Skeletal muscle tissue (tissue), 4 donors: ENCODE data around the gene EMILIN1. TPM values are rescaled to one million over a fixed set of nuclear protein-coding genes. Genes with fewer than 3 reads are reported as not detected.
"Not testable (repeated sequence)": the region's sequence is repeated elsewhere in the genome, so short reads cannot be mapped to it uniquely, and the experiment has no call there.

Source experiments
- H3K27ac ChIP-seq: one replicate; pipeline ENCODE4 v1.7.0; 2013; ENCODE audit warnings: mild to moderate bottlenecking, low read depth, low read length, inconsistent platforms
- H3K27me3 ChIP-seq, 3 donors: one replicate each; pipeline ENCODE4 v1.7.0; 2013; ENCODE audit warnings: low read length in 3 of 3; ENCODE audit not compliant: control insufficient read depth in 3 of 3, insufficient read depth in 3 of 3
- H3K36me3 ChIP-seq, 3 donors: one replicate each; pipeline ENCODE4 v1.7.0; 2013; ENCODE audit warnings: low read length in 3 of 3; ENCODE audit not compliant: control insufficient read depth in 3 of 3, insufficient read depth in 3 of 3
- H3K4me1 ChIP-seq, 3 donors: one replicate each; pipeline ENCODE4 v1.7.0; 2013; ENCODE audit warnings: low read length in 3 of 3, mild to moderate bottlenecking in 3 of 3; ENCODE audit not compliant: control insufficient read depth in 3 of 3, insufficient read depth in 3 of 3
- H3K4me3 ChIP-seq, 3 donors: one replicate each; pipeline ENCODE4 v1.7.0; 2013; ENCODE audit warnings: low read length in 3 of 3
- H3K9ac ChIP-seq, 3 donors: one replicate each; pipeline ENCODE4 v1.7.0; 2013; ENCODE audit warnings: low read length in 3 of 3, mild to moderate bottlenecking in 3 of 3, moderate library complexity in 2 of 3, low read depth in 1 of 3
- H3K9me3 ChIP-seq, 3 donors: one replicate each; pipeline ENCODE4 v1.7.0; 2013; ENCODE audit warnings: low read length in 3 of 3; ENCODE audit not compliant: control insufficient read depth in 3 of 3
- total RNA-seq: library from RNA; depleted of rRNA; stranded (reverse); fragments of >200 nt; gene quantifications from one replicate; pipeline ENCODE4 v1.2.3, GENCODE V29; 2014
- donor health status: Osteomylitis.

The EMILIN1 gene
- total RNA-seq, 1 donor from 2014 or later = 61.6 TPM

- Histone ChIP-seq H3K9me3 (no peaks in the 10 kb centered on the region), H3K36me3 (no peaks in the 10 kb centered on the region), H3K4me1 (no peaks in the 10 kb centered on the region), H3K4me3 (no peak overlapping the region), H3K9ac (no peak overlapping the region), H3K27ac (no peak overlapping the region), H3K27me3 (no peaks in the 10 kb centered on the region)
Observed at GRCh38 chr2:27105981-27106380, 27.6 kb downstream of the EMILIN1 start.

DNA sequence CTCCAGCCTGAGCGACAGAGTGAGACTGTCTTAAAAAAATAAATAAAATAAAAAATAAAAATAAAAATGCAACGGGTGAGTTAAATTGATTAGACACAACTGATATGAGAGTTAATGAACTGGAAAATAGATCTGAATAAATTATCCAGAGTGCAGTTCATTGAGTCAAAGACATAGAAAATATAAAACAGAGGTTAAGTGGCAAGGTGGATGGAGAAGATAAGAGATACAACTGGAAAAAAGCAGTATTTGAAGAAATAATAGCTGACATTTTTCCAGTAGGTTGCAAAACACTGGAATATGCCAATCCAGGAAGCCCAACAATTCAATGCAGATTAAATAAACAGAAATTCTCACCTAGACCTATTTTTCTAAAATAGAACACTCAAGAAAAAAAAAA, 29.8 kb downstream of the EMILIN1 start:
- Histone ChIP-seq H3K4me1 (no peaks in the 10 kb centered on the region), H3K36me3 (no peaks in the 10 kb centered on the region), H3K9ac (peak overlapping the region in 1 of 3 donors; percentile 25), H3K27me3 (no peaks in the 10 kb centered on the region), H3K27ac (no peak overlapping the region), H3K4me3 (no peak overlapping the region), H3K9me3 (no peaks in the 10 kb centered on the region)

DNA sequence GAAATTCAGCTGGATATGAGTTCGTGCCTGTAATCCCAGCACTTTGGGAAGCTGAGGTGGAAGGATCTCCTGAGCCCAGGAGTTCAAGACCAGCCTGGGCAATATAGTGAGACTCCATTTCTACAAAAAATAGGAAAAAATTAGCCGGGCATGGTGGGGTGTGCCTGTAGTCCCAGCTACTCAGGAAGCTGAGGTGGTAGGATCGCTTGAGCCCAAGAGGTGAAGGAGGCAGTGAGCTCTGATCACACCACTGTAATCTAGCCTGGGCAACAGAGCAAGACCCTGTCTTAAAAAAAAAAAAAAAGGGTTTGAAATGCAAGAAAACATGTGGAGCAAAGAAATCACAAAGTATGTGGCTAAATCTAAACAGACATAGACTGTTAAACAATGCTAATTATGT, 30.7 kb downstream of the EMILIN1 start:
- H3K4me3 ChIP-seq = no peak overlapping the region
- H3K9ac ChIP-seq = no peak overlapping the region
- no peaks in the 10 kb centered on the region for H3K36me3 ChIP-seq
- no peaks in the 10 kb centered on the region for H3K4me1 ChIP-seq
- no peaks in the 10 kb centered on the region for H3K9me3 ChIP-seq
- H3K27ac ChIP-seq = no peak overlapping the region
- H3K27me3 ChIP-seq = no peaks in the 10 kb centered on the region

DNA sequence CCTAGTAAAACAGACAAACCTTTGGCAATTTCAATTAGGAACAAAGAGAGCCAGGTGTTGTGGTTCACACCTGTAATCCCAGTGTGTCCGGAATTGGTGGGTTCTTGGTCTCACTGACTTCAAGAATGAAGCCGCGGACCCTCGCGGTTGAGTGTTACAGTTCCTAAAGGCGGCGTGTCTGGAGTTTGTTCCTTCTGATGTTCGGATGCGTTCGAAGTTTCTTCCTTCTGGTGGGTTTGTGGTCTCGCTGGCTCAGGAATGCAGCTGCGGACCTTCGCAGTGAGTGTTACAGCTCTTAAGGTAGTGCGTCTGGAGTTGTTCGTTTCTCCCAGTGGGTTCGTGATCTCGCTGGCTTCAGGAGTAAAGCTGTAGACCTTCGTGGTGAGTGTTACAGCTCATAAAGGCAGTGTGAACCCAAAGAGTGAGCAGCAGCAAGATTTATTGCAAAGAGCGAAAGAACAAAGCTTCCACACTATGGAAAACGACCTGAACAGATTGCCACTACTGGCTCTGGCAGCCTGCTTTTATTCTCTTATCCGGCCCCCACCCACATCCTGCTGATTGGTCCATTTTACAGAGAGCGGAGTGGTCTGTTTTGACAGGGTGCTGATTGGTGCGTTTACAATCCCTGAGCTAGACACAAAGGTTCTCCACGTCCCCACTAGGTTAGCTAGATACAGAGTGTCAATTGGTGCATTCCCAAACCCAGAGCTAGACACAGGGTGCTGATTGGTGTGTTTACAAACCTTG, 32.4 kb downstream of the EMILIN1 start:
- not testable (repeated sequence) for H3K9ac ChIP-seq, H3K4me3 ChIP-seq, H3K27me3 ChIP-seq, H3K27ac ChIP-seq, H3K9me3 ChIP-seq, H3K36me3 ChIP-seq, H3K4me1 ChIP-seq

DNA sequence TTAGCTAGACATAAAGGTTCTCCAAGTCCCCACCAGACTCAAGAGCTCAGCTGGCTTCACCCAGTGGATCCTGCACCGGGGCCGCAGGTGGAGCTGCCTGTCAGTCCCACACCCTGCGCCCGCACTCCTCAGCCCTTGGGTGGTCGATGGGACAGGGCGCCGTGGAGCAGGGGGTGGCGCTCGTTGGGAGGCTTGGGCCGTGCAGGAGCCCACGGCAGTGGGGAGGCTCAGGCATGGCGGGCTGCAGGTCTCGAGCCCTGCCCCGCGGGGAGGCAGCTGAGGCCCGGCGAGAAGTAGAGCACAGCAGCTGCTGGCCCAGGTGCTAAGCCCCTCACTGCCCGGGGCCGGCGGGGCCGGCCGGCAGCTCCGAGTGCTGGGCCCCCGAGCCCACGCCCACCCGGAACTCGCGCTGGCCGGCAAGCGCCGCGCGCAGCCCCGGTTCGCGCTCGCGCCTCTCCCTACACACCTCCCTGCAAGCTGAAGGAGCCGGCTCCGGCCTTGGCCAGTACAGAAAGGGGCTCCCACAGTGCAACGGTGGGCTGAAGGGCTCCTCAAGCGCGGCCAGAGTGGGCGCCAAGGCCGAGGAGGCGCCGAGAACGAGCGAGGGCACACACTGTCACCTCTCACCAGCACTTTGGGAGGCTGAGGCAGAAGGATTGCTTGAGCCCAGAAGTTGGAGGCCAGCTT, 33.1 kb downstream of the EMILIN1 start:
- not testable (repeated sequence) for H3K27ac ChIP-seq, H3K4me1 ChIP-seq, H3K9me3 ChIP-seq, H3K4me3 ChIP-seq, H3K9ac ChIP-seq, H3K36me3 ChIP-seq, H3K27me3 ChIP-seq

DNA sequence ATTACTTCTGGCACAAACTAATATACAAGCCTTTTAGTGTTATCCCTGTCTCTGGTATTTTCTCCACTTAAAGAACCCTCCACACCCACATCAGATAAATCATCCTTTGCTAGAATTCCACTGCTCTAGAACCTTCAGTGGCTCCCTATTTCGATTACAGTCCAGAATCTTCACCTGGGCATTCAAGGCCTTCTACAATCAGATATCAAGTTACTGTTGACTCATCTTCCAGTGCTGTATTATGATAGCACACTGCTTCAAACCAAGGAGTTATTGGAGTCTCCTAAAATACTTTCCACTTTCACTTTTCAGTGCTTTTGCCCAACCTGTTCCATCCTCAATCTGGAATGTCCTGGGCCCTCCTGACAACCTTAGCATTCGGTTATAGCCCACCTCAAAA, 37.1 kb downstream of the EMILIN1 start:
- Histone ChIP-seq H3K4me1 (peaks cover 8 to 12% (median 10%) of the 10 kb centered on the region in 3 donors), H3K27ac (no peak overlapping the region), H3K4me3 (no peak overlapping the region), H3K27me3 (peaks cover 10 to 19% (median 12%) of the 10 kb centered on the region in 3 donors), H3K36me3 (no peaks in the 10 kb centered on the region), H3K9ac (no peak overlapping the region), H3K9me3 (no peaks in the 10 kb centered on the region)

DNA sequence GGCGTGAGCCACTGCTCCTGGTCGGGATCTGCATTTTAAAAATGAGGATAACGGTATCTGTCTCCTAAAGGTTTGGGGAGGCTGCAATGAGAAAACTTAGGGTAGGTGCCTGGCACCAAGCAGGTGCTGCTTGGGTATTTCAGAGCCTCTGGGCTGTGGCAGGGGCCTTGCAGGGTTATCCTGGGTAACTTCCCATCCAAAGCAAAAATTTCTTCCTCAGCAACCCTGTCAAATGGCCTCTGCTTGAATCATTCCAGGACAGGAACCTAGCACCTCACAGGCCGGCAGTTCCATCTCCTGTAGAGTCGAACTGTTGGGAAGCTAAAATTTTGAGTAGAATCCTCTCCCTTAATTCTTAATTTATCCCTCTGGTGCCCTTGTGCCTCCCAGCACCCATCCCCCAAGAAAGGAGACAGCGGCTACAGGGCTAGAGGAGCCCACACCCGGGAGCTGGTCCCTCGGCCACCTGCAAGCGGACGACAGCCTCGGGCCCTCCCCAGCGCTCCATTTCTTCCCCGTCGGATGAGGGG, 39.6 kb downstream of the EMILIN1 start:
- Histone ChIP-seq H3K27ac (no peak overlapping the region), H3K4me1 (peaks cover 11 to 16% (median 12%) of the 10 kb centered on the region in 3 donors), H3K36me3 (no peaks in the 10 kb centered on the region), H3K9me3 (no peaks in the 10 kb centered on the region), H3K4me3 (peak overlapping the region in 2 of 3 donors; percentile 76 to 78), H3K9ac (peak overlapping the region in 1 of 3 donors; percentile 74), H3K27me3 (peaks cover 10 to 19% (median 12%) of the 10 kb centered on the region in 3 donors)

DNA sequence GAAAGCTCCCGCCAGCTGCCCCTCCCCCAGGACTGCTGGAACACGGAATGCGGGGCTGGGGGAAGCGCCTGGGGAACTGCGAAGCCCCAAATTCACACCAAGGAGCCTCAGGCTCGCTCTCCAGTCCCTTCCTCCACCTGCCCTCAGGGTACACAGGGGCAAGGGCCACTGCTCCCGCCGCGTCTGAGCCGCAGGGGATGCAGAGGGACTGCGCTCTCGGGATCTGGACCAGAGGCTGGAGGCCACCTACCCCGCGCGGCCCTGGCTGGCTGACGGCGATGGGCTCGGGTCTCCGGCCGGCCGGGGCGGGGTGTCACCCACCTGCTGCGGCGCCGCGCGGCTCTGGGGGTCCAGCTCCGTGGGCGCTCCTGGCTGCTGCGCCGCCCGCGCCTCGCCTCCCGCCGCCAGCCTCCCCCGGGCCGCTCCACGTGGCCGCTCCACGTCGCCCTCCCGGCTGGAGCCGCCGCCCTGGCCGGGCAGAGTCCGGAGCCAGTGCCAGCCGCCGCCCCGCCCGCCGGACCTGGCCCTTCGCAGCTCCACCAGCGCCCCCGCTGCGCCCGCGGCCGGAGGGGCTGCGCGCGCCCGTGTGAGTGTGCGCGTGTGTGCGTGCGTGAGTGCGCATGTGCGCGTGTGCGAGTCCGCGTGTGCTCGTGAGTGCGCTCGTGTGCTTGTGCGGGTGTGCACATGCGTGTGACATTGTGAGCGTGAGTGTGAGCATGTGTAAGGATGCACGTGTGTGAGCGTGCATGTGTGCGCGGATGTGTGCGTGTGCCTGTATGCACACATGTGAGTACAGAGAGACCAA, 40.3 kb downstream of the EMILIN1 start, which contains the start of gene CGREF1:
TSS of gene CGREF1 (minus strand) at position 604 of the 805 bp plus-strand sequence. CDS start 14,762 bp downstream, outside the sequence.
- H3K9ac ChIP-seq = peak within 1 kb of the TSS in 2 of 3 donors; percentile 43 to 74
- H3K27me3 ChIP-seq = peaks cover 10 to 19% (median 12%) of the 10 kb centered on the region in 3 donors
- H3K4me3 ChIP-seq = peak within 1 kb of the TSS; percentile 71 to 78 (median 76)
- no peaks in the 10 kb centered on the region for H3K9me3 ChIP-seq
- H3K4me1 ChIP-seq = peaks cover 15 to 21% (median 16%) of the 10 kb centered on the region in 3 donors
- no peak within 1 kb of the TSS for H3K27ac ChIP-seq
- H3K36me3 ChIP-seq = no peaks in the 10 kb centered on the region

DNA sequence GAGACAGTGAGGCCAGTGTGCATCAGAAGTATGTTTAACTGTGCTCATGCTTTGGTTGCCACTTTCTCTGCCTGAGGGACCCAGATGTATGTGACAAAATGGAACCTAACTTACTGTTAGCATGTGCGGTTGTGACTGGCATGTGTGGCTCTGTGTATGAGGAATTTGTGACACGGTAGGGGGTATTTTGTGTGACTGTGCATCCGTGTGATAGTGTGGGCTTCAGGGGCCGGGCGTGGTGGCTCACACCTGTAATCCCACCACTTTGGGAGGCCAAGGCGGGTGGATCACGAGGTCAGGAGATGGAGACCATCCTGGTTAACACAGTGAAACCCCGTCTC, 40.9 kb downstream of the EMILIN1 start:
- H3K27me3 ChIP-seq = peaks cover 10 to 19% (median 12%) of the 10 kb centered on the region in 3 donors
- not testable (repeated sequence) for H3K27ac ChIP-seq, H3K9me3 ChIP-seq, H3K36me3 ChIP-seq
- peak overlapping the region; percentile 71 to 78 (median 76) for H3K4me3 ChIP-seq
- peaks cover 21 to 27% (median 21%) of the 10 kb centered on the region in 3 donors for H3K4me1 ChIP-seq
- peak overlapping the region in 2 of 3 donors; percentile 3 to 74 for H3K9ac ChIP-seq
